ENCODE data around the gene GPC6.

The GPC6 gene

DNA sequence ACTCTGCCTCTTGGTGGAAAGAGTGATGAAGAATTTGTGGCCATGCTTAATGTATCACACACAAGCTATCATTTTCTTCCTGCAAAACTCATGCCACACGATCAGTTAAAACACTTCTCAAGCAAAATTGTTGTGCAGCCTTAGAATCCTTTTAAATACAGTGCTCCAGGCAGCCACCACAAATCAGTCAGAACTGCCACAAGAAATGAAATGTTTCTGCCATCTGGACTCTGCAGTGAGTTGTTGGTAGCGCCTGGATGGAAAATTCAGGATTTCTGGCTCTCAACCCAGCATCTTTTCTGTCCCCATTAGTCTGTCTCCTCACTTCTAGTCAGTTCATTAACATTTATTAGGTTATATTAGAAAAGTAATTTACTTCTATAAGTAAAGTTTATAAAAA, 179.5 kb downstream of the GPC6 start:
- no CpG with 5 or more reads among the region's 2 CpGs for WGBS (ENCODE audit: extremely low coverage, insufficient coverage, insufficient read length)

GRCh38 chr13:93407551-93407950, 180.9 kb downstream of the GPC6 start:
- H3K4me1 ChIP-seq (ENCODE audit: control insufficient read depth in 1 of 2, insufficient read depth in 2 of 2, low read length in 2 of 2): no peaks in the 10 kb centered on the region
- no peak overlapping the region for H2AK5ac ChIP-seq (ENCODE audit: low read length)
- H4K8ac ChIP-seq (ENCODE audit: low read depth, low read length): no peak overlapping the region
- DNase-seq: no peak
- H3K79me1 ChIP-seq (ENCODE audit: low read length): no peaks in the 10 kb centered on the region
- no peak overlapping the region for H3K27ac ChIP-seq (ENCODE audit: low read depth, low read length)
- no peak overlapping the region for H2BK5ac ChIP-seq (ENCODE audit: low read depth, low read length, poor library complexity)
- no peak overlapping the region for H4K91ac ChIP-seq (ENCODE audit: low read depth, low read length)
- no peak overlapping the region for H3K23ac ChIP-seq (ENCODE audit: low read length)
- H3K4me2 ChIP-seq (ENCODE audit: low read length): no peak overlapping the region
- H3K79me2 ChIP-seq (ENCODE audit: control insufficient read depth, insufficient read depth, low read length, poor library complexity): no peaks in the 10 kb centered on the region
- no peak overlapping the region for H3K4me3 ChIP-seq (ENCODE audit: low read depth, low read length)
- H2BK12ac ChIP-seq (ENCODE audit: low read length): no peak overlapping the region
- H4K12ac ChIP-seq (ENCODE audit: low read depth, low read length): no peak overlapping the region
- H3K36me3 ChIP-seq (ENCODE audit: control insufficient read depth in 1 of 2, insufficient read depth in 2 of 2, low read length in 2 of 2): no peaks in the 10 kb centered on the region
- H3K14ac ChIP-seq (ENCODE audit: low read length): no peak overlapping the region
- no peaks in the 10 kb centered on the region for H3K9me3 ChIP-seq (ENCODE audit: insufficient read depth, low read depth, low read length)
- no peaks in the 10 kb centered on the region for H3K27me3 ChIP-seq (ENCODE audit: insufficient read depth, low read length)
- H3K18ac ChIP-seq (ENCODE audit: low read length): no peak overlapping the region
- H3K9ac ChIP-seq (ENCODE audit: low read length): no peak overlapping the region
- no peak overlapping the region for H2BK120ac ChIP-seq (ENCODE audit: insufficient read depth, low read length, poor library complexity)
- no peak overlapping the region for H2AFZ ChIP-seq (ENCODE audit: insufficient read depth, low read length, poor library complexity)
- no peak overlapping the region for H3K4ac ChIP-seq (ENCODE audit: low read depth, low read length)

More for the DNA sequence above, 179.5 kb downstream of the GPC6 start:
- Histone ChIP-seq H2BK5ac (ENCODE audit: low read depth, low read length, poor library complexity) (no peak overlapping the region), H3K27me3 (ENCODE audit: insufficient read depth, low read length) (no peaks in the 10 kb centered on the region), H3K4me3 (ENCODE audit: low read depth, low read length) (no peak overlapping the region), H3K9me3 (ENCODE audit: insufficient read depth, low read depth, low read length) (no peaks in the 10 kb centered on the region), H3K18ac (ENCODE audit: low read length) (no peak overlapping the region), H3K14ac (ENCODE audit: low read length) (no peak overlapping the region), H2BK12ac (ENCODE audit: low read length) (no peak overlapping the region), H3K4me2 (ENCODE audit: low read length) (no peak overlapping the region), H3K4me1 (ENCODE audit: control insufficient read depth in 1 of 2, insufficient read depth in 2 of 2, low read length in 2 of 2) (no peaks in the 10 kb centered on the region), H4K12ac (ENCODE audit: low read depth, low read length) (no peak overlapping the region), H3K4ac (ENCODE audit: low read depth, low read length) (no peak overlapping the region), H3K27ac (ENCODE audit: low read depth, low read length) (no peak overlapping the region), H4K91ac (ENCODE audit: low read depth, low read length) (no peak overlapping the region), H3K79me2 (ENCODE audit: control insufficient read depth, insufficient read depth, low read length, poor library complexity) (no peaks in the 10 kb centered on the region), H2AK5ac (ENCODE audit: low read length) (no peak overlapping the region), H4K8ac (ENCODE audit: low read depth, low read length) (no peak overlapping the region), H2AFZ (ENCODE audit: insufficient read depth, low read length, poor library complexity) (no peak overlapping the region), H2BK120ac (ENCODE audit: insufficient read depth, low read length, poor library complexity) (no peak overlapping the region), H3K9ac (ENCODE audit: low read length) (no peak overlapping the region), H3K36me3 (ENCODE audit: control insufficient read depth in 1 of 2, insufficient read depth in 2 of 2, low read length in 2 of 2) (no peaks in the 10 kb centered on the region), H3K79me1 (ENCODE audit: low read length) (no peaks in the 10 kb centered on the region), H3K23ac (ENCODE audit: low read length) (no peak overlapping the region)
- no peak for DNase-seq

GRCh38 chr13:93409001-93409400, 182.4 kb downstream of the GPC6 start:
- Histone ChIP-seq H3K79me1 (ENCODE audit: low read length) (no peaks in the 10 kb centered on the region), H2AK5ac (ENCODE audit: low read length) (no peak overlapping the region), H2BK12ac (ENCODE audit: low read length) (no peak overlapping the region), H2BK120ac (ENCODE audit: insufficient read depth, low read length, poor library complexity) (no peak overlapping the region), H3K27ac (ENCODE audit: low read depth, low read length) (no peak overlapping the region), H3K4me2 (ENCODE audit: low read length) (no peak overlapping the region), H3K79me2 (ENCODE audit: control insufficient read depth, insufficient read depth, low read length, poor library complexity) (no peaks in the 10 kb centered on the region), H3K23ac (ENCODE audit: low read length) (no peak overlapping the region), H4K8ac (ENCODE audit: low read depth, low read length) (no peak overlapping the region), H3K4me3 (ENCODE audit: low read depth, low read length) (no peak overlapping the region), H4K12ac (ENCODE audit: low read depth, low read length) (no peak overlapping the region), H3K9me3 (ENCODE audit: insufficient read depth, low read depth, low read length) (no peaks in the 10 kb centered on the region), H3K14ac (ENCODE audit: low read length) (no peak overlapping the region), H3K4me1 (ENCODE audit: control insufficient read depth in 1 of 2, insufficient read depth in 2 of 2, low read length in 2 of 2) (no peaks in the 10 kb centered on the region), H2AFZ (ENCODE audit: insufficient read depth, low read length, poor library complexity) (no peak overlapping the region), H3K27me3 (ENCODE audit: insufficient read depth, low read length) (no peaks in the 10 kb centered on the region), H3K4ac (ENCODE audit: low read depth, low read length) (no peak overlapping the region), H3K18ac (ENCODE audit: low read length) (no peak overlapping the region), H4K91ac (ENCODE audit: low read depth, low read length) (no peak overlapping the region), H2BK5ac (ENCODE audit: low read depth, low read length, poor library complexity) (no peak overlapping the region), H3K9ac (ENCODE audit: low read length) (no peak overlapping the region), H3K36me3 (ENCODE audit: control insufficient read depth in 1 of 2, insufficient read depth in 2 of 2, low read length in 2 of 2) (no peaks in the 10 kb centered on the region)
- DNase-seq: no peak
- WGBS (ENCODE audit: extremely low coverage, insufficient coverage, insufficient read length): no CpG with 5 or more reads among the region's 3 CpGs

GRCh38 chr13:93409816-93410215, 183.2 kb downstream of the GPC6 start:
- H3K79me2 ChIP-seq (ENCODE audit: control insufficient read depth, insufficient read depth, low read length, poor library complexity): no peaks in the 10 kb centered on the region
- H3K4ac ChIP-seq (ENCODE audit: low read depth, low read length): no peak overlapping the region
- H3K4me1 ChIP-seq (ENCODE audit: control insufficient read depth in 1 of 2, insufficient read depth in 2 of 2, low read length in 2 of 2): no peaks in the 10 kb centered on the region
- H3K23ac ChIP-seq (ENCODE audit: low read length): no peak overlapping the region
- no peaks in the 10 kb centered on the region for H3K27me3 ChIP-seq (ENCODE audit: insufficient read depth, low read length)
- no peak overlapping the region for H3K14ac ChIP-seq (ENCODE audit: low read length)
- no peak overlapping the region for H2BK5ac ChIP-seq (ENCODE audit: low read depth, low read length, poor library complexity)
- H2BK120ac ChIP-seq (ENCODE audit: insufficient read depth, low read length, poor library complexity): no peak overlapping the region
- H2BK12ac ChIP-seq (ENCODE audit: low read length): no peak overlapping the region
- DNase-seq: no peak
- no peak overlapping the region for H3K4me3 ChIP-seq (ENCODE audit: low read depth, low read length)
- no peak overlapping the region for H2AK5ac ChIP-seq (ENCODE audit: low read length)
- no peak overlapping the region for H4K91ac ChIP-seq (ENCODE audit: low read depth, low read length)
- H3K27ac ChIP-seq (ENCODE audit: low read depth, low read length): no peak overlapping the region
- H4K12ac ChIP-seq (ENCODE audit: low read depth, low read length): no peak overlapping the region
- no peaks in the 10 kb centered on the region for H3K36me3 ChIP-seq (ENCODE audit: control insufficient read depth in 1 of 2, insufficient read depth in 2 of 2, low read length in 2 of 2)
- no peak overlapping the region for H3K18ac ChIP-seq (ENCODE audit: low read length)
- no peaks in the 10 kb centered on the region for H3K9me3 ChIP-seq (ENCODE audit: insufficient read depth, low read depth, low read length)
- H3K9ac ChIP-seq (ENCODE audit: low read length): no peak overlapping the region
- no peak overlapping the region for H2AFZ ChIP-seq (ENCODE audit: insufficient read depth, low read length, poor library complexity)
- H3K79me1 ChIP-seq (ENCODE audit: low read length): no peaks in the 10 kb centered on the region
- H3K4me2 ChIP-seq (ENCODE audit: low read length): no peak overlapping the region
- no peak overlapping the region for H4K8ac ChIP-seq (ENCODE audit: low read depth, low read length)
